Mesendoderm (in vitro differentiated cells): ENCODE data around the gene RTKN.
A peak's percentile ranks its signal among the peaks of the same experiment; 100 is the strongest.

Experiments
- DNase-seq: peaks from one replicate; pipeline ENCODE4 v3.0.0; 2013
- H2AK5ac ChIP-seq: 2 replicates; pipeline ENCODE4 v1.6.1; 2013; ENCODE audit warnings: low read length, inconsistent platforms
- H2BK120ac ChIP-seq: 2 replicates; pipeline ENCODE4 v1.6.1; 2013; ENCODE audit warnings: low read depth, mild to moderate bottlenecking, low read length, moderate library complexity, mixed read lengths
- H2BK15ac ChIP-seq: replicated peaks from 2 replicates; pipeline ENCODE4 v1.6.1; 2013; ENCODE audit warnings: low read depth, mild to moderate bottlenecking, moderate library complexity
- H2BK5ac ChIP-seq: 2 replicates; pipeline ENCODE4 v1.6.1; 2013; ENCODE audit warnings: low read length, inconsistent platforms
- H3K18ac ChIP-seq: 2 replicates; pipeline ENCODE4 v1.6.1; 2013; ENCODE audit warnings: mild to moderate bottlenecking, low read length, mixed read lengths
- H3K23ac ChIP-seq: one replicate; pipeline ENCODE4 v1.6.1; 2013; ENCODE audit warnings: low read length
- H3K27ac ChIP-seq: 2 replicates; pipeline ENCODE4 v1.5.1; 2013; ENCODE audit warnings: low read depth, mild to moderate bottlenecking, inconsistent platforms, low read length, moderate library complexity
- H3K27me3 ChIP-seq: 2 replicates; pipeline ENCODE4 v1.6.1; 2013; ENCODE audit warnings: low read length, control low read depth, mild to moderate bottlenecking, inconsistent platforms; ENCODE audit not compliant: insufficient read depth, poor library complexity
- H3K36me3 ChIP-seq: 2 replicates; pipeline ENCODE4 v1.6.1; 2013; ENCODE audit warnings: low read length, inconsistent platforms; ENCODE audit not compliant: control insufficient read depth, insufficient read depth
- H3K4ac ChIP-seq: one replicate; pipeline ENCODE4 v1.6.1; 2013; ENCODE audit warnings: low read depth, mild to moderate bottlenecking, low read length, moderate library complexity
- H3K4me1 ChIP-seq: 2 replicates; pipeline ENCODE4 v1.6.1; 2013; ENCODE audit warnings: low read depth, low read length, inconsistent platforms; ENCODE audit not compliant: control insufficient read depth
- H3K4me2 ChIP-seq: 2 replicates; pipeline ENCODE4 v1.6.1; 2013; ENCODE audit warnings: low read length
- H3K4me3 ChIP-seq: 2 replicates; pipeline ENCODE4 v1.5.1; 2013; ENCODE audit warnings: mild to moderate bottlenecking, low read length
- H3K56ac ChIP-seq: one replicate; pipeline ENCODE4 v1.6.1; 2013; ENCODE audit warnings: low read length
- H3K79me1 ChIP-seq: 2 replicates; pipeline ENCODE4 v1.6.1; 2013; ENCODE audit warnings: low read length, inconsistent platforms
- H3K79me2 ChIP-seq: 2 replicates; pipeline ENCODE4 v1.6.1; 2013; ENCODE audit warnings: mild to moderate bottlenecking, low read length; ENCODE audit not compliant: control insufficient read depth, insufficient read depth
- H3K9ac ChIP-seq: 2 replicates; pipeline ENCODE4 v1.6.1; 2013; ENCODE audit warnings: low read length, inconsistent platforms
- H4K5ac ChIP-seq: one replicate; pipeline ENCODE4 v1.6.1; 2013; ENCODE audit warnings: low read length
- H4K8ac ChIP-seq: one replicate; pipeline ENCODE4 v1.6.1; 2013; ENCODE audit warnings: low read depth, mild to moderate bottlenecking, control low read depth, low read length, moderate library complexity
- WGBS: extraction: QIAGEN DNeasy Blood & Tissue Kit; methylation state at CpG from one replicate; pipeline ENCODE4 v1.1.7; 2013; ENCODE audit warnings: low lambda C conversion rate, missing lambda C conversion rate; ENCODE audit not compliant: insufficient coverage; ENCODE audit errors: extremely low coverage; 5-methylcytosine and 5-hydroxymethylcytosine counted together

The RTKN gene

DNA sequence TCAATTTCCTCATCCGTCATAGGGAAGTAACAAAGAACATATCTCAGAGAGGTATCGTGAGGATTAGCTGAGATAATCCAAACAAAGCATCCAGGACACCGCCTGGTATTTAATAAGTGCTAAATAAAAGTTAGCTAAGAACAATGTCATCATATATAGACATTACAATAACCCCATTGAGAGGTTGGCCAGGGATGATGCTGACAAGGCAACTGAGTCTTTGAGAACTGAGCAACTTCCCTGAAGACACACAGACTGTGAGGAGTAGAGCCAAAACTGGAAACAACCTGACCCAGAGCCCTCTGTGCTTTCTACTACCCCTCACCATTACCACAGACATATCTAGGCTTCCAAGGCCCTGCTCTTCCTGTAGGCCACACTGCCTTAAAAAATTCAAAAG is 60.0 kb downstream of the RTKN start:
- WGBS: no CpG with 5 or more reads among the region's 3 CpGs
- H4K5ac ChIP-seq: no peak overlapping the region
- H3K27me3 ChIP-seq: no peaks in the 10 kb centered on the region
- no peak overlapping the region for H3K9ac ChIP-seq
- H3K18ac ChIP-seq: no peak overlapping the region
- no peak overlapping the region for H2BK120ac ChIP-seq
- H3K56ac ChIP-seq: no peak overlapping the region
- no peak overlapping the region for H2AK5ac ChIP-seq
- H3K79me2 ChIP-seq: peaks cover 42% of the 10 kb centered on the region
- no peak overlapping the region for H2BK15ac ChIP-seq
- no peak overlapping the region for H3K4me3 ChIP-seq
- H4K8ac ChIP-seq: no peak overlapping the region
- no peak overlapping the region for H3K23ac ChIP-seq
- DNase-seq: no peak
- H3K4me2 ChIP-seq: no peak overlapping the region
- H2BK5ac ChIP-seq: no peak overlapping the region
- H3K4ac ChIP-seq: no peak overlapping the region
- peaks cover 25% of the 10 kb centered on the region for H3K79me1 ChIP-seq
- peaks cover 2% of the 10 kb centered on the region for H3K36me3 ChIP-seq
- no peak overlapping the region for H3K27ac ChIP-seq
- peaks cover 12% of the 10 kb centered on the region for H3K4me1 ChIP-seq

DNA sequence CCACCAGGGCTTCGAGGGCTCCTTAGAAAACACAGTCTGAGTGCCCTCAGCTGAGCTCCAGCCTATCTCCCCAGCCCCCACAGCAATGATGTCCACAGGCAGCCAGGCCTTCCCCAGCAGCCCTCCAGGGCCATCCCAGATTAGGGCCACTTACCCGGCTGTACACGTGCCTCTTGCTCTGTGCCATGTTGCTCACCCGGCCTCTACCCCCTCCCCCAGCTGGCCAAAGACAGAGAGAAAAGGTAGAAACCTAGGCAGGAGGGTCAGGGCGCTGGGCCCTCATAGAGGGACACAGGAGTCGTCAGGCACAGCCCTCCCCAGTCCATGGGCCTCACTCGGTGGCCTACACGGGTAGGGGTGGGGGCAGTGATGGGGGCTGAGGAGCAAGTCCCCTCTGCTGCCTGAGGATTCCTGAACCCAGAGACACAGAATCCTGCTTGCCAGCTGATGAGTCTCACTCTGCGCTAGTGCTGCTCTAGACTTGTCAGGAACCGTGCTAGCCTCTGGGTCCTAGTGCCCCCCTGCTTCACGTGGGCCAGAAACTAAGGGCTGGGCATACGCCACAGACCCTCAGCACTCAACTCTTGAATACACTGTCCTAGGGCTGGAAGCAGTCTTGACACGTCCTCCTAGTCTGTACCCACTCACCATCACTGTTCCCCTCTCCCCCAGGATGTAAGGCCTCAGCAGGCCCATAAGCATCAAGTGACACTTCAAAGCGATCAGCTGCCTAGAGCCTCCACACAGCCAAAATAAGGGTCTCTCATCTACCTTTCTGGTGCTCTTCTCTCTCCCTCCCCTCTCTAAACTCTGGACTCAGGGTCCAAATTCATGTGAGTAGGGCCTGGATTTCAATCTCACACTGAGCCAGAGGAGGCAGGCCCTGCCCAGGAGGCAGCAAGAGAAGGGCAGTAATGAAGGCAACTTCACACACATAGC is 61.6 kb downstream of the RTKN start, which contains the start of gene DCTN1:
TSS of gene DCTN1 (minus strand) at position 461 of the 939 bp plus-strand sequence. CDS start at position 187, 274 bp downstream.
- no peak within 1 kb of the TSS for H4K5ac ChIP-seq

DNA sequence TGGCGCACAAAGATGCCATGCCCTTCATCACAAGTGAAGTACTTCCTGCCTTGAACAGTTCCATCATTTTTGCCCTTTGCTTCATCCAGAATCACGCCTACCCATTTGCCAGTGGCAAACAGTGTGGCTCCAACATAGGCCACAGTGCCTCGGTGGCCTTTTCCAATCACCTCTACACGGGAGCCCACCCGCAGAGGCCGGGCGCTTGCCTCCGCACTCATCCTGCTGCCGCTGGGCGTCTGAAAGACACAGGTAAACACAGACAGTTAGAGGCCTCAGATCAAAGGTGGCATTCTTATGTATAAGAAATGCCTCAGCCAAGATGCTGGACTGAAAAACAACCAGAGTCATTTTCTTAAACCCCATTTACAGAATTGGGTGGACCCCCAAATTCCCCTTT is 63.7 kb downstream of the RTKN start:
- H3K4me3 ChIP-seq: no peak overlapping the region
- no CpG with 5 or more reads among the region's 10 CpGs for WGBS

More for the DNA sequence above, 61.6 kb downstream of the RTKN start, which contains the start of gene DCTN1:
- Histone ChIP-seq H3K27ac (peak within 1 kb of the TSS; percentile 7), H3K27me3 (no peaks in the 10 kb centered on the region), H3K56ac (peak within 1 kb of the TSS; percentile 78), H3K4me2 (peak within 1 kb of the TSS; percentile 53), H3K23ac (peak within 1 kb of the TSS; percentile 10), H2BK5ac (no peak within 1 kb of the TSS), H3K36me3 (peaks cover 2% of the 10 kb centered on the region), H3K4me1 (peaks cover 12% of the 10 kb centered on the region), H3K4me3 (no peak within 1 kb of the TSS), H4K8ac (no peak within 1 kb of the TSS), H2BK15ac (no peak within 1 kb of the TSS), H2BK120ac (no peak within 1 kb of the TSS), H3K79me1 (peaks cover 26% of the 10 kb centered on the region), H3K18ac (no peak within 1 kb of the TSS), H3K4ac (peak within 1 kb of the TSS; percentile 17), H3K79me2 (peaks cover 30% of the 10 kb centered on the region), H3K9ac (peak within 1 kb of the TSS; percentile 54), H2AK5ac (no peak within 1 kb of the TSS)
- WGBS: no CpG with 5 or more reads among the region's 14 CpGs
- DNase-seq: peak; percentile 84

DNA sequence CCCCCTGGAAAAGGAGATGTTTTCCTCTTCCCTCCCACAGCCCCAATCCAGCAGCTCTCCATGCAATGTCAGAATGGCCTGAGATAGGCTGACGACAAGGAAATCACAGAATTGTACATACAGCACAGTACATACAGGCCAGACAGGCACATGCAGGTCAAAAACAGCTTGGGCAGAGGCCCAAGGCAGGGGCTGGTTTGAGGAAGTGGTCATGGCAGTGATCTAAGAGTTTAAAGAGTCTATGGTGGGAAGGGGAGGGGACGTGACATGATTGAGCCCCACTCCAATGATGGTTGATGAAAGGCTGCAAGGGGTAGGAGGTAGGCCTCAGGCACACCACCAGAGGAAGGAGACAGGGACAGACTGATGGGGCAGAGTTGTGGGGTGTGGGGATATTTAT is 65.9 kb downstream of the RTKN start:
- H3K79me2 ChIP-seq: peaks cover 27% of the 10 kb centered on the region
- no peak overlapping the region for H3K27ac ChIP-seq
- H3K36me3 ChIP-seq: peaks cover 3% of the 10 kb centered on the region
- no peak for DNase-seq
- H3K4me3 ChIP-seq: no peak overlapping the region
- H3K79me1 ChIP-seq: peaks cover 40% of the 10 kb centered on the region
- H3K9ac ChIP-seq: no peak overlapping the region
- no peak overlapping the region for H3K4ac ChIP-seq
- peaks cover 28% of the 10 kb centered on the region for H3K4me1 ChIP-seq
- H2BK5ac ChIP-seq: no peak overlapping the region
- no CpG with 5 or more reads among the region's 2 CpGs for WGBS
- no peak overlapping the region for H3K56ac ChIP-seq
- no peaks in the 10 kb centered on the region for H3K27me3 ChIP-seq
- no peak overlapping the region for H2BK15ac ChIP-seq
- no peak overlapping the region for H4K8ac ChIP-seq
- no peak overlapping the region for H3K4me2 ChIP-seq
- H3K18ac ChIP-seq: no peak overlapping the region
- H2AK5ac ChIP-seq: no peak overlapping the region
- no peak overlapping the region for H3K23ac ChIP-seq
- H2BK120ac ChIP-seq: no peak overlapping the region
- no peak overlapping the region for H4K5ac ChIP-seq

More for the DNA sequence above, 63.7 kb downstream of the RTKN start:
- Histone ChIP-seq H4K5ac (no peak overlapping the region), H2AK5ac (no peak overlapping the region), H3K36me3 (peaks cover 2% of the 10 kb centered on the region), H3K4me2 (no peak overlapping the region), H3K23ac (no peak overlapping the region), H3K4ac (no peak overlapping the region), H3K56ac (no peak overlapping the region), H3K18ac (no peak overlapping the region), H2BK5ac (no peak overlapping the region), H3K79me1 (peaks cover 35% of the 10 kb centered on the region), H4K8ac (no peak overlapping the region), H3K9ac (no peak overlapping the region), H3K4me1 (peaks cover 24% of the 10 kb centered on the region), H3K27me3 (no peaks in the 10 kb centered on the region), H2BK120ac (no peak overlapping the region), H3K79me2 (peaks cover 28% of the 10 kb centered on the region), H2BK15ac (no peak overlapping the region), H3K27ac (no peak overlapping the region)
- no peak for DNase-seq
